AG04449 (cell line): ENCODE results near the gene CLBA1.

Source experiments
- CTCF ChIA-PET: fragments of 350-600 bp; formaldehyde crosslinking; extraction: SDS; loops from one replicate; lab custom pipeline; 2021; ENCODE audit warnings: antibody characterized with exemption; lab: Yijun Ruan, JAX
- POLR2A ChIA-PET: fragments of 400-600, 350-600 bp; formaldehyde crosslinking; extraction: SDS; loops from one replicate; lab custom pipeline; 2020; ENCODE audit warnings: antibody characterized with exemption, inconsistent platforms; lab: Yijun Ruan, JAX
- DNase-seq: peaks from one replicate; pipeline ENCODE4 v3.0.0-alpha.2; 2010; ENCODE audit warnings: low read depth, low spot score
- H3K4me3 ChIP-seq: 2 replicates; pipeline ENCODE4 v1.5.1; 2011; ENCODE audit warnings: low read depth, mild to moderate bottlenecking, control low read depth, low read length
- TF ChIP-seq, protein P1 (sequence below): IDR thresholded peaks from one replicate; pipeline ENCODE4 v1.5.1; 2011; ENCODE audit warnings: mild to moderate bottlenecking, moderate library complexity, low read length, control low read depth, inconsistent platforms; ENCODE audit not compliant: insufficient read depth; ENCODE audit errors: missing control alignments

The CLBA1 gene

GRCh38 chr14:105005929-105006830, 20.6 kb downstream of the CLBA1 start:
- ChIA-PET CTCF (interaction anchor here (1.3 kb wide), 1 partner anchor 39 kb away, joined by 3 read pairs; no protein-coding TSS in a partner anchor), POLR2A (no interaction called here)
- H3K4me3 ChIP-seq = no peak overlapping the region
- no peak for DNase-seq
- TF ChIP-seq, protein P1, sequence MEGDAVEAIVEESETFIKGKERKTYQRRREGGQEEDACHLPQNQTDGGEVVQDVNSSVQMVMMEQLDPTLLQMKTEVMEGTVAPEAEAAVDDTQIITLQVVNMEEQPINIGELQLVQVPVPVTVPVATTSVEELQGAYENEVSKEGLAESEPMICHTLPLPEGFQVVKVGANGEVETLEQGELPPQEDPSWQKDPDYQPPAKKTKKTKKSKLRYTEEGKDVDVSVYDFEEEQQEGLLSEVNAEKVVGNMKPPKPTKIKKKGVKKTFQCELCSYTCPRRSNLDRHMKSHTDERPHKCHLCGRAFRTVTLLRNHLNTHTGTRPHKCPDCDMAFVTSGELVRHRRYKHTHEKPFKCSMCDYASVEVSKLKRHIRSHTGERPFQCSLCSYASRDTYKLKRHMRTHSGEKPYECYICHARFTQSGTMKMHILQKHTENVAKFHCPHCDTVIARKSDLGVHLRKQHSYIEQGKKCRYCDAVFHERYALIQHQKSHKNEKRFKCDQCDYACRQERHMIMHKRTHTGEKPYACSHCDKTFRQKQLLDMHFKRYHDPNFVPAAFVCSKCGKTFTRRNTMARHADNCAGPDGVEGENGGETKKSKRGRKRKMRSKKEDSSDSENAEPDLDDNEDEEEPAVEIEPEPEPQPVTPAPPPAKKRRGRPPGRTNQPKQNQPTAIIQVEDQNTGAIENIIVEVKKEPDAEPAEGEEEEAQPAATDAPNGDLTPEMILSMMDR = no peak

- no peak overlapping the region for H3K4me3 ChIP-seq
- POLR2A ChIA-PET = no interaction called here
- CTCF ChIA-PET = no interaction called here
- DNase-seq = no peak
- TF ChIP-seq, protein P1 = no peak
Observed at GRCh38 chr14:105006831-105007592, 21.4 kb downstream of the CLBA1 start.

- ChIA-PET CTCF (no interaction called here), POLR2A (no interaction called here)
Observed at GRCh38 chr14:105007593-105008264, 22.1 kb downstream of the CLBA1 start.

GRCh38 chr14:105010106-105010505, 24.5 kb downstream of the CLBA1 start:
- ChIA-PET POLR2A (no interaction called here), CTCF (no interaction called here)
- no peak for DNase-seq
- H3K4me3 ChIP-seq = no peak overlapping the region
- TF ChIP-seq, protein P1 = no peak

More at GRCh38 chr14:105007593-105008264, 22.1 kb downstream of the CLBA1 start:
- TF ChIP-seq, protein P1 = no peak
- no peak for DNase-seq
- no peak overlapping the region for H3K4me3 ChIP-seq

DNA sequence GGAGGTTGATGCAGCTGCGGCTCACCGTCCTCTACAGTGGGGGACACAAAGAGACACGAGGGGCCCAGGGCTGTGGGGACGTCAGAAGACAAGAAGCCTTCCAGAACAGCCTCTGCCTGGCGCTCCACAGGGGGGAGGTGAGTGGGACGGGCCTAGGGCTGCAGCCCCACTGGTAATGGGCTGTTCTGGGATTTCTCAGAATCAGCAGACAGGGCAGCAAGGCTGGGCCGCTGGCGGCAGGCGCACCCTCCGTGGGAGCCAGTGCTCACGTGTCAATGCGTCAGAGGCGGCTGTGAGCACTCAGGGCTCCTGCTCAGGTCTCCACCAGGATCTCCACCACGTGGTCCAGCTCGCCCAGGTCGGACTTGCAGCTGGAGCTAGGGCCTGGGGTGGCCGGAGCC, 25.3 kb downstream of the CLBA1 start:
- H3K4me3 ChIP-seq = no peak overlapping the region
- CTCF ChIA-PET = no interaction called here
- POLR2A ChIA-PET = no interaction called here
- DNase-seq = no peak
- TF ChIP-seq, protein P1 = no peak
